K562 (cell line): ENCODE measurements around the gene CEP131. TPM values are rescaled to one million over a fixed set of nuclear protein-coding genes. Genes with fewer than 3 reads are reported as not detected.

Source experiments
- ATF1 ChIP-seq, 2 experiments: fragments of 450-650 bp in 1 of 2; IDR thresholded peaks; 2 replicates each; pipeline ENCODE4 v1.6.1; 2016; ENCODE audit warnings: missing compliant biosample characterization in 1 of 2, missing genetic modification characterization in 1 of 2
- C11orf30 ChIP-seq: fragments of 450-650 bp; IDR thresholded peaks from 2 replicates; pipeline ENCODE4 v1.6.1; 2016; ENCODE audit warnings: low read depth, mild to moderate bottlenecking
- CBX5 ChIP-seq: IDR thresholded peaks from 2 replicates; pipeline ENCODE4 v1.6.1; 2014; ENCODE audit warnings: low read depth, borderline replicate concordance
- CTBP1 ChIP-seq: fragments of 450-650 bp; IDR thresholded peaks from 2 replicates; pipeline ENCODE4 v1.6.1; 2016; ENCODE audit warnings: borderline replicate concordance
- GTF3C2 ChIP-seq: IDR thresholded peaks from 3 replicates; pipeline ENCODE4 v1.6.1; 2011; ENCODE audit warnings: borderline replicate concordance, mild to moderate bottlenecking, moderate library complexity; ENCODE audit not compliant: insufficient read length; ENCODE audit errors: extremely low read depth
- HDAC8 ChIP-seq: fragments of 450-650 bp; IDR thresholded peaks from 2 replicates; pipeline ENCODE4 v1.6.1; 2016; ENCODE audit warnings: mild to moderate bottlenecking, missing genetic modification characterization, moderate library complexity, missing compliant biosample characterization
- JUN ChIP-seq, 2 experiments: sonication (generic) in 1 of 2; formaldehyde crosslinking in 1 of 2; IDR thresholded peaks; 2 replicates each; pipeline versions ENCODE4 v1.6.1 to v1.8.0; 2012 to 2022; ENCODE audit warnings: borderline replicate concordance in 2 of 2, mild to moderate bottlenecking in 2 of 2, improper control_type of control experiment in 1 of 2, low read depth in 1 of 2, low read length in 1 of 2, missing genetic modification reagents in 1 of 2
- KAT2B ChIP-seq: IDR thresholded peaks from one replicate; pipeline ENCODE4 v1.6.1; 2012; ENCODE audit warnings: low read depth, mild to moderate bottlenecking, control low read depth, inconsistent platforms, low read length, moderate library complexity
- MYNN ChIP-seq, 2 experiments: sonication (generic); formaldehyde crosslinking in 1 of 2; IDR thresholded peaks; 2 replicates each; pipeline versions ENCODE4 v1.5.0 to v1.6.1; 2016 to 2020; ENCODE audit warnings: antibody characterized with exemption in 1 of 2, missing genetic modification reagents in 1 of 2
- NFIC ChIP-seq: fragments of 450-650 bp; IDR thresholded peaks from 2 replicates; pipeline ENCODE4 v1.6.1; 2017; ENCODE audit warnings: mild to moderate bottlenecking, inconsistent platforms
- NFIX ChIP-seq: fragments of 250-450 bp; sonication (Bioruptor Pico); IDR thresholded peaks from 2 replicates; pipeline ENCODE4 v1.4.0; 2020; ENCODE audit warnings: low read depth, mild to moderate bottlenecking, moderate library complexity
- RB1 ChIP-seq: fragments of 450-650 bp; IDR thresholded peaks from 2 replicates; pipeline ENCODE4 v1.6.1; 2017; ENCODE audit warnings: low read depth, mild to moderate bottlenecking
- RNF219 ChIP-seq: fragments of 250-450 bp; sonication (Bioruptor Pico); IDR thresholded peaks from 2 replicates; pipeline ENCODE4 v1.5.0; 2022; ENCODE audit warnings: mild to moderate bottlenecking
- SIN3B ChIP-seq: fragments of 450-650 bp; IDR thresholded peaks from 2 replicates; pipeline ENCODE4 v1.6.1; 2017; ENCODE audit warnings: low read depth, mild to moderate bottlenecking, moderate library complexity
- TOE1 ChIP-seq, 2 experiments: fragments of 450-650 bp in 1 of 2; sonication (generic) in 1 of 2; formaldehyde crosslinking in 1 of 2; IDR thresholded peaks; 2 replicates each; pipeline versions ENCODE4 v1.7.1 to v1.8.0; 2016 to 2022; ENCODE audit warnings: borderline replicate concordance in 2 of 2, mild to moderate bottlenecking in 2 of 2, antibody characterized with exemption in 1 of 2, inconsistent platforms in 1 of 2, low read depth in 1 of 2, missing genetic modification reagents in 1 of 2, moderate library complexity in 1 of 2
- ZNF707 ChIP-seq: fragments of 250-450 bp; sonication (Bioruptor Pico); conservative IDR thresholded peaks from 2 replicates; pipeline ENCODE4 v1.8.0; 2022; ENCODE audit warnings: inconsistent platforms, mild to moderate bottlenecking, moderate library complexity
- polyA plus RNA-seq, 8 experiments: library from polyadenylated mRNA; depleted of rRNA in 4 of 8; stranded (reverse) in 5 of 8; unstranded in 3 of 8; fragments of >200 nt; fragmentation: Nextera tagmentation in 2 of 8; fragmentation: Illumina TruSeq in 1 of 8; extraction: Ambion mirVana in 2 of 8; extraction: Trizol in 1 of 8; gene quantifications; 2 replicates each; pipeline versions ENCODE4 v1.2.1 to v1.2.3, GENCODE V29; 2011 to 2014; ENCODE audit warnings: inconsistent platforms in 1 of 8, missing spikeins in 1 of 8
- total RNA-seq, 7 experiments: library from RNA; depleted of rRNA in 6 of 7; stranded (reverse); fragments of >200 nt in 6 of 7; fragmentation: Illumina TruSeq in 2 of 7; extraction: Trizol in 2 of 7; gene quantifications; 2 replicates each; pipeline versions ENCODE4 v1.2.1 to v1.2.3, GENCODE V29; 2011 to 2021; ENCODE audit warnings: low replicate concordance in 1 of 7
- TF ChIP-seq, protein P1 (sequence below): fragments of 450-650 bp; IDR thresholded peaks from 2 replicates; pipeline ENCODE4 v1.6.1; 2018; ENCODE audit warnings: mild to moderate bottlenecking, low read depth; ENCODE audit not compliant: partially characterized antibody

Gene CEP131
- total and polyA plus RNA-seq, 9 of the 15 experiments (the other 6 are each of a cell fraction or from before 2014, with no cell fraction given), result 0.24 to 21.2 (median 2.3) TPM

GRCh38 chr17:81238815-81239713 lies 16.3 kb upstream of the CEP131 start, which contains the start of the genes NDUFAF8 and TEPSIN (continued):
- TF ChIP-seq C11orf30 (peak; percentile 96), NFIC (no peak), ZNF707 (CRISPR knock-in tag) (no peak), NFIX (no peak), MYNN (IDR thresholded peaks at IDR 0.05) (no peak), MYNN (CRISPR knock-in tag; IDR thresholded peaks at IDR 0.05) (no peak), KAT2B (no peak), TOE1 (IDR thresholded peaks at IDR 0.05; ENCODE audit: borderline replicate concordance) (no peak), TOE1 (CRISPR knock-in tag; IDR thresholded peaks at IDR 0.05; ENCODE audit: borderline replicate concordance, low read depth) (no peak), GTF3C2 (no peak), CTBP1 (no peak), HDAC8 (tag) (no peak), RNF219 (no peak), SIN3B (peak; percentile 97), CBX5 (no peak), RB1 (peak; percentile 74), ATF1 (CRISPR knock-in tag; IDR thresholded peaks at IDR 0.05) (no peak), ATF1 (tag; IDR thresholded peaks at IDR 0.05) (peak; percentile 80), JUN (IDR thresholded peaks at IDR 0.05; ENCODE audit: borderline replicate concordance, low read depth, low read length) (peak; percentile 9; the same call in 1 of the 2 replicates), JUN (CRISPR knock-in tag; IDR thresholded peaks at IDR 0.05; ENCODE audit: borderline replicate concordance) (no peak)
- TF ChIP-seq, protein P1, sequence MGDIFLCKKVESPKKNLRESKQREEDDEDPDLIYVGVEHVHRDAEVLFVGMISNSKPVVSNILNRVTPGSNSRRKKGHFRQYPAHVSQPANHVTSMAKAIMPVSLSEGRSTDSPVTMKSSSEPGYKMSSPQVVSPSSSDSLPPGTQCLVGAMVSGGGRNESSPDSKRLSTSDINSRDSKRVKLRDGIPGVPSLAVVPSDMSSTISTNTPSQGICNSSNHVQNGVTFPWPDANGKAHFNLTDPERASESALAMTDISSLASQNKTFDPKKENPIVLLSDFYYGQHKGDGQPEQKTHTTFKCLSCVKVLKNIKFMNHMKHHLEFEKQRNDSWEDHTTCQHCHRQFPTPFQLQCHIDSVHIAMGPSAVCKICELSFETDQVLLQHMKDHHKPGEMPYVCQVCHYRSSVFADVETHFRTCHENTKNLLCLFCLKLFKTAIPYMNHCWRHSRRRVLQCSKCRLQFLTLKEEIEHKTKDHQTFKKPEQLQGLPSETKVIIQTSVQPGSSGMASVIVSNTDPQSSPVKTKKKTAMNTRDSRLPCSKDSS, result no peak
